ENCODE results near the gene KCNMA1.

Gene KCNMA1

GRCh38 chr10:77081481-77081891 is 556.1 kb downstream of the KCNMA1 start:
- no peak for DNase-seq (ENCODE audit: low read depth in 2 of 2)

DNA sequence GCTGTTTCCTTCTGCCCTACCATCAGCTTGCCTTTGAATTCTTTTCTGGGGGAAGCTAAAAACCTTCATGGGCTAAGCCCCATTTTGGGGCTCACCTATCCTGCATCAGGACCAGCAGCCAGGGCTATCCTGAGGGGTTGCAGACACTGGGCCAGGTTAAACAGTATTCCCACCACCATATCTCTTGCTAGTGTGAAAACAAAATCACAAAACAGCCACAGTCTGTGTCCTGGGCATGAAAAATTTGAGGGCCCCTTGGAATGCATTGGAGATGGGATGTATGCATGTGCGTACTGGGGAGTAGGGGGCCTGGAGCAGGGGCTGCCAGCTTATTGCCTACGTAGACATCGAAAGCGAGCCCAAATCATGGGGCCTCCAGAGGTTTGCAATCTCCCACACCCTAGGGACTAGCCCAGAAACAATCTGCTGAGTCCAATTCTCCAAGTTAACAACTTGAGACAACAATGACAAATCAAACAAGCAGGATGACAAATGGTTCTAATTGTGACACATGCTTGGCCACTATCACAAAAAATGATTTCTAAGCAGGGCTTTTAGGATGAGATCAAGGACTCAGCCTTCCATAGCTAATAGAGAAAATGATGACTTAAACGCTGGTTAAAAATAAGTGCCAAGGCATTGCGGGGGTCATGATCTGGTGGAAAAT is 557.1 kb downstream of the KCNMA1 start:
- DNase-seq (ENCODE audit: low read depth in 2 of 2): no peak

- DNase-seq (ENCODE audit: low read depth in 2 of 2): no peak
Observed at GRCh38 chr10:77079592-77080300, 557.9 kb downstream of the KCNMA1 start.

DNA sequence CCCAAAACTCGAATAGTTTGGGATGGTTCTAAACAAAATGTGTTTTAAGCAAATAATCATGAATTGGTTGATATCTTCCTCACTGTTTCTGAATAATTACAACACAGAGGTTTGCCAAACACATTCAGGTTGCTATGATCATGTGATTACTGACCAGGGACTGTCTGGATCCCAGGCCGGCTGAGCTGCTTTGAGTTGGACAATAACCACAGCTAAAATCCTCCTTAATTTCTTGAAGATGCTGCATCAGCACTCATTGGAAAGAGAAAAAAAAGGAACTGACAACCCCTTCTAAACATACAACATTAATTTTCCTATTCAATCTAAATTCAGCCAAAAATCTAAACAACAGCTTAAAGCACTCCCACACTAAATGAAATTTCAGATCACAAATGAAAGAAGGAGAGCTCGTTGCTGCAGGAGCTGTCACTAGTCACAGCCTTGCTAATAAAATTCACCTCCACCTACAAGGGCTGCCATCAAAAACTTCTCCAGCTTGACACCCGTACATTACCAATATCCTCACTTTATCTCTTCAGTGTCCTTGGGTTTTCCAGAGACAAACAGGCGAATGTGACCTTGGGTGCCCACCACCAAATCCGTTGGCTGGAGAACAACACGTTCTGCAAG is 560.2 kb downstream of the KCNMA1 start:
- no peak for DNase-seq (ENCODE audit: low read depth in 2 of 2)

DNA sequence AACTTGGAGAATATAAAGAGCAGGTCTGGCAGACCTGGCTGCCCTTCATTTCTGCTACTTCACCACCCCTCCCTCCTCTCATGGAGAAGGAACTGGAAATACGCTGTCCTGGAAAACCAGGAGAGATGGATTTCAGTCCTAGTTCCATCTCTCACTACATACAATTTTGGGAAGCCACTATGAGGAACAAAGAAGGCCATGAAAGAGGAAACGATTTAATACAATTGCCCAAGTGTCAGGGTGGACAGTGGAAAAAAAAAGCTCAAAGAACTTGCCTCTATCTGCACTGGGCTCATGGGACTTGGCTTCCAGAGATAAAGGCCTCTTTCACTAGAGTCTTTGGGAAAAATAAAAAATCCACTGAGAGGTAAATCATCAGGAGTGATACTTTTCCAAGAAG is 561.7 kb downstream of the KCNMA1 start:
- no peak for DNase-seq (ENCODE audit: low read depth in 2 of 2)

DNA sequence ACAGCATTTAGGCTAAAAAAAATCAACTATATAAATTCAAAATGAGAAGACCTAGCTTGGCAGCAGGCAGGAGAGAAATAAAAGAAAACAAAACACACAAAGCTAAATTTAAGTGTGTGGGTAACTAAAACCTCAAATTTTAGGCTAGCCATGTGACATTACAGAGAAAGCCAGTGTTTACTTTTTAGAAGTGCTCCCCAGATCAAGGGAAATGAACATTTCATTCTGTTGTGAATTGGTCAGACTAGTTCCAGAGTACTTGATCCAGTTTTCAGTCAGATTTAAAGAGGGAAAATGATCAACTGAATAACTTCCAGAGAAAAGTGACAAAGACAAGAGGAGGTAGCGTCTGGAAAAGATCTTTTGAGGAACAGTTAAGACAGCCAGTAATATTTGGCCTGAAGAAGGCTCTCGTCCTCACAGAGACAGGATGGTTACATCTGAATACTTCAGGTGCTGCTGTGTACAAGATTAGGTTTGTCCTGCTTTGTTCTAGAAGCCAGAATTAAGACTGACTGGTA is 563.4 kb downstream of the KCNMA1 start:
- DNase-seq (ENCODE audit: low read depth in 2 of 2): no peak

DNA sequence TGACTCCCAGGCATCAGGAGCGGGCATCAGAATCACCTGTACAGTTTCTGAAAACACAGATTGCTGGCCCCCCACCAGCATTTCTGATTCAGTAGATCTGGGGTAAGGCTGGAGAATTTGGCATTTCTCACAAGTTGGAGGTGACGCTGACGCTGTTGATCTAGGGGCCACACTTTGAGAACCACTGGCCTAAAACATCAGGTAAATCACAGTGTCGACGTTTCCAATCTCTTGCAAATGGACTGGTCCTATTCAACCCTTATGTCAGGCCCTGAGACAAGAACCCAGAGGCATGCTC is 564.0 kb downstream of the KCNMA1 start:
- no peak for DNase-seq (ENCODE audit: low read depth in 2 of 2)

DNA sequence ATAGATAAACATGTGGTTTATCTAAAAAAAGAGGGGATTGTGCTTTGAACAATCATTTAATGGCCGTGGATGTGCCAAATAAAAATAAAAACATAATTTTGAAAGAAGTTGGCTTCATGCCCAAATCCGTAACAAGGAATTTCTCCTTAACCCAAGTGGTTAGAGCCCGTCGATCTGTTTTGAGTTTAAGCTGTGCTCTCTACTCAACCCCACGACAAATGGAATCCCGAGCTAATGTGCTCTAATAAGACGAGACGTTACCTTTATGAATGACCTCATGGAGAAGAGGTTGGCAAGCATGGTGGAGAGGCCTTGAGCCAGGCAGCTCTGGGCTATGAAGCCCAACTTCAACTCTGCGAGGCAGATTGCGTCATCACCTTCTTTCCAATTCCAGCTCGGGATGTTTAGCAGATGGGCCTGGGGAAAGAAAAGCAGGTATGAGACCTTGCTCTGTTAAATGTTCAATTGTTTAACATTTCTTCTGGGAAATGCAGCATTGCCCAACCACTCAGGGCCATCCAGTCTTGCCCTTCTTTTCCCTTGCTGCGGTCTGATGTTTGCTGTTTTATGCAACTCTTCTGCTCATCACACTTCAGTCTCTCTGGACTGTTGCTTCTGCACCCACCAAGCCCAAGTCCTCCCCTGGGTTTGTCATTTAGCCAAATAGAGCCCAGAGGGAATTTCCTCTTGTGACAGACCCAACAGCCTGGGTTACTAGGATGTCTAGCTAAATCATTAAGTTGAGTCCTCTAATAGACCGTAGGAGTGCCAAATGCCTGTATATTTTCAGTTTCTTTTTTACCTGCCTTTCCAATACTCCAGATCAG is 564.6 kb downstream of the KCNMA1 start:
- DNase-seq (ENCODE audit: low read depth in 2 of 2): no peak

DNA sequence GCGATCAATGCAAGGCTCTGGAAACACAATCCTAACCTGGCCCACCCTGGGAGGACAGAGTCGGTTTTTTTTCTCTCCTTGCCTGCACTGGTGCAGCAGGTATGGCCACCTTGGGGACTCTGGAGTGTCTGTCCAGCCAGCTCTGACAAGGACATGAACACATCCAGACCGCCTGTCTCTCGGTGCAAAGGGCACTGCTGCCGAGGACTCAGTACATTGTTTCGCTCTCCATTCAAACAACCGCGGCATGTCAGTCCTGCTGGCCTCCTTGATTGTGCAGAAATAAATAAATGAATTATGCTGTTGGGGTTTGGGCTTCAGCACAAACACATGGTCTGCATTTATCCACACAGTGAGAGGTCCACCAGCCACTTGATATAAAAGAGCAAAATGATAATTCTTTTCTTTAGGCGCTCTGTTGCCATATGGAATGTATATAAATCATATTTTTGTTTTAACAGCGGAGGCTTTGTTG is 565.2 kb downstream of the KCNMA1 start:
- DNase-seq (ENCODE audit: low read depth in 2 of 2): no peak

- no peak for DNase-seq (ENCODE audit: low read depth in 2 of 2)
Observed at GRCh38 chr10:77071956-77072355, 565.7 kb downstream of the KCNMA1 start.

- DNase-seq (ENCODE audit: low read depth in 2 of 2): no peak
Observed at GRCh38 chr10:77071001-77071511, 566.6 kb downstream of the KCNMA1 start.

DNA sequence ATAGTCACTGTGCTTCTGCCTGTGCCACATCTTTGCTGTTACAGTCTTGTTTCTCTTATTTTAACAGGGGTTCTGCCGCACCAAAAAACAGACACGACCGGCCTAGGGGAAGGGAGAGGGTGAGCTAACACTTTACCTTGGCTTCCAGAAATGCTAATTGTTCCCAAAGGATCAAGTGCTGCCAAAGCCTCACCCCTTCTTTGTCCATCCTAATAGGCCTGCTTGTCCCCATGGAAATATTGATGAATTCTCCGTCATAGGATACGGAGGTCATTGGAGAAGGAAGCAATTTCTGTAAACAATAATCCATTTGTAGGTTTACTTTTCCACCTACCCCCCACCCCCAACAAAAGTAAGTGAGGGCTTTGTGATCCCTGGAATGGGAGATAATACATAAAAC is 567.3 kb downstream of the KCNMA1 start:
- no peak for DNase-seq (ENCODE audit: low read depth in 2 of 2)

DNA sequence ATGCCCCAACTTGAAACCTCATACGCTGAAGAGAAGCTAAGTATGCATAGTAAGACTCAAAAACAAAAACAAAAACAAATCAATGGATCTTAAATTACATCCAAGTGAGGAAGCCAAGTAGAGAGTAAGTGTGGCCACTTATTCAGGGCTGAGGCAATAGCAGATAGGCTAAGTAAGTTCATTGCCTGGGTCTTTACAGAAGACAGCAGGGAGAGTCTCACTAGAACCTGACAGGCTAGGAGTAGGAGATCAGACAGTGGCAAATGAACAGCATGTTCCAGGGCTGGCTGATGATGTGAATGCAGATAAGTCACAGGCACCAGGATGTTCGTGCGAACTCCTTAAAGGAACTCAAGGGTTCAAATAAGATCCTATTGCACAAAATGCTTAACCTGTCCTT is 568.6 kb downstream of the KCNMA1 start:
- no peak for DNase-seq (ENCODE audit: low read depth in 2 of 2)

DNA sequence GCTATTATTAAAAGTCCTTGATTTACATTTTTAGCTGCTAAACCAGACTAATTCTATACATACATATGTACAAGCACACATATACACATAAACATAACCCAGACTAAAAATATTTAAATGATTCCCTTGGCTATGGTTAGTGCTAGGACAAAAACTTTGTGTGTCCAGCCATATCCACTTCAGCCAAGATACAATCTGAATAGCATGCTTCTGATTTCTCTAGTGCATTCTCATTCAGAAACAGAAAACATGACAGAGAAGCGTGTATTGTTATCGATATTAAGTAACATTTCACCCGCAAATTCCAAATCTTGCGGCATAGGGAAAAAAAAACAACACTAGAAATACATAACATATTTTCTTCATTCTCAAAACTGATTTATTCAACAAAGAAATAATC is 569.3 kb downstream of the KCNMA1 start:
- no peak for DNase-seq (ENCODE audit: low read depth in 2 of 2)

DNA sequence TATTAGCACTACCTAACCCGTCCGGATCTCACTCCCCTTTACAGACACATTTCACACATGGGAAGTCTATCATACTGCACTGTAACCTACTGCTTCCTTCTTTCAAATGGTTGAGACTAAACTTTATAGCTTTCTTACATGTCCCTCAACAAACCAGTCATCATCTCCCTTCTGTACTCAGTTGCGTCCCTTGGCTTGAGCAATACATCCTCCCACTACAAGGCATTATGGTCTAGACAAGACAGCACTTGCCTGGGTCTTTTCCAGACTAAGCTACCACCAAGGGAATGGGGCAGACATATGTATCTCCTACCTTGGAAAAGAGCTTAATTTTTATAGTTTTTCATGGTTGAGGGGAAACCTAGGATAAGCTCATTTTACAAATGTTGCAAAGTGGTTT is 575.2 kb downstream of the KCNMA1 start:
- no peak for DNase-seq (ENCODE audit: low read depth in 2 of 2)

GRCh38 chr10:77060913-77061312 is 576.7 kb downstream of the KCNMA1 start:
- no peak for DNase-seq (ENCODE audit: low read depth in 2 of 2)

DNA sequence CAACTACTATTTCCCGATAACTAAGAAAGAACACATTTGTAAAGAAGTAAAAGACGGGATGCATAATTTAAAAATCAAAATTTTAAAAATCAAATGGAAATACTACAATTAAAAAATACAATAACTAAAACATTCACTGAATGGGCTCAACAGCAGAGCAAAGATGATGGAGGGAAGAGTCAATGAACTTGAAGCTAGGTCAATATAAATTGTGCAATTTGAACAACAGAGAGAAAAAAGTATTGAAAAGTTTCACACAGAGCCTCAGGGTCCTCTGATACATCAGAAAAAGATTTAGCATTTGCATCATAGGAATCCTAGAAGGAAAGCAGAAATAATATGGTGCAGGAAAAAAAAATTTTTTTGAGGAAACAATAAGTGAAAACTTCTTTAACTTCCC is 581.0 kb downstream of the KCNMA1 start:
- DNase-seq (ENCODE audit: low read depth in 2 of 2): no peak

DNA sequence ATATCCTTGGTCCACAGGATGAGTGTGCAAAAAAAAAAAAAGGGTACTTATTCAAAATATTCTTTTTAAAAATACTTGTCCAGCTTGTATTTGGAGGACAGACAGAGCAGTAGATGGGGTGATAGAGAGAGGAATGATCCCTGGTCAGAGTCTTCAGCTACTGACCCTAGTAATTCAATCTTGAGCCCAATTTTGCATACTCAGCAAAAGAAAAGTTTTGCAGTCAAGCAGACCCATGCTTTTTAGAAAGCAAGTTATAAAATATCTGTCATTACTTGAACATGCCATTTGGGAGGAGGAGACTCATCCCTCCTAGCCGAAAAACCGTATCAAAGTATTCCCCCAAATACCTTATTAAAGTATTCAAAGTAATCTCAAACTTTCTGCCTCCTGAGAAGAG is 585.0 kb downstream of the KCNMA1 start:
- no peak for DNase-seq (ENCODE audit: low read depth in 2 of 2)

- no peak for DNase-seq (ENCODE audit: low read depth in 2 of 2)
Observed at GRCh38 chr10:77051837-77052236, 585.8 kb downstream of the KCNMA1 start.

GRCh38 chr10:77049896-77050295 is 587.7 kb downstream of the KCNMA1 start:
- no peak for DNase-seq (ENCODE audit: low read depth in 2 of 2)

GRCh38 chr10:77049146-77049545 is 588.5 kb downstream of the KCNMA1 start:
- DNase-seq (ENCODE audit: low read depth in 2 of 2): no peak

DNA sequence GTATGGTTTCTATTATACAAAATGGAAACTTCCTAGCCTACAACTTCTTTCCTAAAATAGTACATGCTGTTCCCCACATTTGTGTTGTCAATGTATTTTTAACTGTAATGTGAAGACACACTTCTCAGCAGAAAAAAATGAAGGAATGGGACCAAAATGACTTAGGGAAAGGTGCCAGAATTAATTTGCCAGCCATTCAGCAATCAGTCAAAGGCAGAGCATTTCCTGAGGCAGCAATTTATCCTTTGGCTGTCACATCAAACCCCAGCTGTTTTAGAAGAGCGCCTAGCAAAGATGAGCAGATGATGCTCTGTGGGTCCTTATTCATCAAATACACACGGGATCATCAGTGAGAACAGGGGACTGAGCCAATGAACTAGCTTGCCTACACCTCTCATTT is 592.5 kb downstream of the KCNMA1 start:
- no peak for DNase-seq (ENCODE audit: low read depth in 2 of 2)

Data from stimulated activated CD4-positive, alpha-beta T cell treated with anti-CD3 and anti-CD28 coated beads, Interleukin-1b, Interleukin-23, amount 100 ng/mL, for 1 hour (primary cell).